Measurements from ENCODE around the gene DNAH10. TPM values are rescaled to one million over a fixed set of nuclear protein-coding genes. Genes with fewer than 3 reads are reported as not detected.

The DNAH10 gene
- total and polyA plus RNA-seq, 2 donors from 2014 or later, result 0.24 to 0.28 TPM

DNA sequence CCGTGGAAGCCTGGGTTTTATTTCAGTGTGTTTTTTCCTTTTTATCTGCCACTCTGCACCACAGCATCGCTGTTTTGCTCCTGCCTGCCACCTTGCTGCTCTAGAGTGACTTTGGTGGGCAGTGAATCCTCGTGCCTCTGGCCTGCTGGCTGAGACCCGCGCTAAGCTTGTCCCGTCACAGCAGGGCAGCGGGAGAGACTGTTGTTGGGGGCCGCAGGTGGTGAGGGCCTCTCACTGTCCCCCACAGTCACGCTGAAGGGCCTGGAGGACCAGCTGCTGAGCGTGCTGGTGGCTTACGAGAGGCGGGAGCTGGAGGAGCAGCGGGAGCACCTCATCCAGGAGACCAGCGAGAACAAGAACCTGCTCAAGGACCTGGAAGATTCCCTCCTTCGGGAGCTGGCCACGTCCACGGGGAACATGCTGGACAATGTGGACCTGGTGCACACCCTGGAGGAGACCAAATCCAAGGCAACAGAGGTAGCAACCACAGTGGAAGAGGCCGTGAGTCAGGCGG, 155.3 kb downstream of the DNAH10 start:
- Histone ChIP-seq H3K4me3 (ENCODE audit: low read length in 3 of 3) (no peak overlapping the region), H3K27me3 (ENCODE audit: control insufficient read depth, insufficient read depth, low read length) (no peaks in the 10 kb centered on the region), H3K27ac (ENCODE audit: low read depth in 2 of 2, low read length in 2 of 2) (no peak overlapping the region), H3K36me3 (ENCODE audit: control insufficient read depth in 2 of 3, insufficient read depth in 3 of 3, low read length in 3 of 3) (no peaks in the 10 kb centered on the region), H3K9me3 (ENCODE audit: control insufficient read depth in 2 of 3, insufficient read depth in 1 of 3, low read length in 3 of 3) (no peaks in the 10 kb centered on the region), H3K9ac (ENCODE audit: low read length in 3 of 3) (no peak overlapping the region), H3K4me1 (ENCODE audit: control insufficient read depth in 2 of 3, insufficient read depth in 2 of 3, low read depth in 1 of 3, low read length in 3 of 3) (no peaks in the 10 kb centered on the region)
- FAIRE-seq (no peak), DNase-seq (no peak)
- intact Hi-C loops (cut with DNase I), result no loop called here
- TF ChIP-seq, protein P1, sequence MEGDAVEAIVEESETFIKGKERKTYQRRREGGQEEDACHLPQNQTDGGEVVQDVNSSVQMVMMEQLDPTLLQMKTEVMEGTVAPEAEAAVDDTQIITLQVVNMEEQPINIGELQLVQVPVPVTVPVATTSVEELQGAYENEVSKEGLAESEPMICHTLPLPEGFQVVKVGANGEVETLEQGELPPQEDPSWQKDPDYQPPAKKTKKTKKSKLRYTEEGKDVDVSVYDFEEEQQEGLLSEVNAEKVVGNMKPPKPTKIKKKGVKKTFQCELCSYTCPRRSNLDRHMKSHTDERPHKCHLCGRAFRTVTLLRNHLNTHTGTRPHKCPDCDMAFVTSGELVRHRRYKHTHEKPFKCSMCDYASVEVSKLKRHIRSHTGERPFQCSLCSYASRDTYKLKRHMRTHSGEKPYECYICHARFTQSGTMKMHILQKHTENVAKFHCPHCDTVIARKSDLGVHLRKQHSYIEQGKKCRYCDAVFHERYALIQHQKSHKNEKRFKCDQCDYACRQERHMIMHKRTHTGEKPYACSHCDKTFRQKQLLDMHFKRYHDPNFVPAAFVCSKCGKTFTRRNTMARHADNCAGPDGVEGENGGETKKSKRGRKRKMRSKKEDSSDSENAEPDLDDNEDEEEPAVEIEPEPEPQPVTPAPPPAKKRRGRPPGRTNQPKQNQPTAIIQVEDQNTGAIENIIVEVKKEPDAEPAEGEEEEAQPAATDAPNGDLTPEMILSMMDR (IDR thresholded peaks at IDR 0.05; ENCODE audit: borderline replicate concordance, extremely low read depth, insufficient read depth), result no peak

DNA sequence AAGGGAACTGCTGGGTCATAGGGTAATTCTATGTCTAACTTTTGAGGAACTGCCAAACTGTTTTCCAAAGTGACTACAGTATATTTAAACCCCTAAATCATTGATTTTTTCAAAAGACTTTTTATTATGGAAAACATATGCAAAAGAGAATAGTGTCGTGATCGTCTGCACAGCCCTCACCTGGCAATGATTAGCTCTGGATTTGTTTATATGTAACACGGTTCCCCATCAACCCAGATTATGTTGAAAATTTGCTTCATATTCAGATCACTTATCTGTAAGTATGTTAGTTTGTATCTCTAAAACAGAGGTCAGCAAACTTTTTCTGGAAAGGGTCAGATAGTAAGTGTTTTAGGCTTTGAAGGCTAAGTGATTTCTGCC, 157.9 kb downstream of the DNAH10 start:
- Histone ChIP-seq H3K9me3 (ENCODE audit: control insufficient read depth in 2 of 3, insufficient read depth in 1 of 3, low read length in 3 of 3) (no peaks in the 10 kb centered on the region), H3K27ac (ENCODE audit: low read depth in 2 of 2, low read length in 2 of 2) (no peak overlapping the region), H3K4me3 (ENCODE audit: low read length in 3 of 3) (no peak overlapping the region), H3K27me3 (ENCODE audit: control insufficient read depth, insufficient read depth, low read length) (no peaks in the 10 kb centered on the region), H3K4me1 (ENCODE audit: control insufficient read depth in 2 of 3, insufficient read depth in 2 of 3, low read depth in 1 of 3, low read length in 3 of 3) (no peaks in the 10 kb centered on the region), H3K36me3 (ENCODE audit: control insufficient read depth in 2 of 3, insufficient read depth in 3 of 3, low read length in 3 of 3) (no peaks in the 10 kb centered on the region), H3K9ac (ENCODE audit: low read length in 3 of 3) (no peak overlapping the region)
- intact Hi-C loops (cut with DNase I), result no loop called here
- TF ChIP-seq, protein P1 (IDR thresholded peaks at IDR 0.05; ENCODE audit: borderline replicate concordance, extremely low read depth, insufficient read depth), result no peak
- DNase-seq (no peak), FAIRE-seq (no peak)

DNA sequence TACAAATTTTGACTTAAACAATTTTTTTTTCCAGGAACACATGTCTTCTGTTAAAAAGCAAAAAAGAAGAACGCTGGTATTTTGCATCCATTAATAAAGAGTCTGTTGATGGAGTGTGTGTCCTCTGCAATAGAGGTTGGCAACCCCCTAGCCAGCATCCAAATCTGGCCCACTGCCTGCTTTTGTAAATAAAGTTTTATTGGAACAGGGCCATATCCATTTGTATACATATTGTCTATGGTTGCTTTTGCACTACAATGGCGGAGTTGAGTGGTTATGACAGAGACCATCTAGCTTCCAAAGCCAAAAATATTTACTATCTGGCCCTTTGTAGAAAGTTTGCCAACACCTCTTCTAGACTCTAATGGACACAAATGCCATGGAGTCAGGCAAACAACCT, 160.9 kb downstream of the DNAH10 start:
- H3K4me3 ChIP-seq (ENCODE audit: low read length in 3 of 3), result no peak overlapping the region
- DNase-seq, result no peak
- no peaks in the 10 kb centered on the region for H3K4me1 ChIP-seq (ENCODE audit: control insufficient read depth in 2 of 3, insufficient read depth in 2 of 3, low read depth in 1 of 3, low read length in 3 of 3)
- no peak overlapping the region for H3K9ac ChIP-seq (ENCODE audit: low read length in 3 of 3)
- TF ChIP-seq, protein P1 (IDR thresholded peaks at IDR 0.05; ENCODE audit: borderline replicate concordance, extremely low read depth, insufficient read depth), result no peak
- no peaks in the 10 kb centered on the region for H3K9me3 ChIP-seq (ENCODE audit: control insufficient read depth in 2 of 3, insufficient read depth in 1 of 3, low read length in 3 of 3)
- H3K27ac ChIP-seq (ENCODE audit: low read depth in 2 of 2, low read length in 2 of 2), result no peak overlapping the region
- no peaks in the 10 kb centered on the region for H3K36me3 ChIP-seq (ENCODE audit: control insufficient read depth in 2 of 3, insufficient read depth in 3 of 3, low read length in 3 of 3)
- intact Hi-C loops (cut with DNase I), result no loop called here
- no peaks in the 10 kb centered on the region for H3K27me3 ChIP-seq (ENCODE audit: control insufficient read depth, insufficient read depth, low read length)
- no peak for FAIRE-seq

DNA sequence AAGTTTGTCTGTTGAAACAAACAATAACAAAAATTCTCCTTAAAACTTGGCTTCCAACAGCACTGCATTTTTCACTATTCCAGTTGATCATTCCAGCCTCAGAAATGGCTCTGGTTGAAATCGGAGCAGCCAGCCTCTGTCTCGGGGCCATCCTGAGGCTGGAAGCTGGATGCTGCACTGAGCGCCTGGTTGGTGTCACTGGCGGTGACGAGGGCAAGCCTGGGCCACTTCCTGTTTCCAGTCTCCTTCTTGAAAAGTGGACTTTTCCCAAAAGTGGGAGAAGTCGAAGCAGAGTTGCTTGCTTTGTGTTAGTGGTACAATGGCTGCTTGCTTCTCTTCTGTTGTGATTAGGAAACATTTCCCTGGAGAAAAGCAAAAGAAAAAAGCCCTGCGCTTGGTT, 161.8 kb downstream of the DNAH10 start:
- no peaks in the 10 kb centered on the region for H3K9me3 ChIP-seq (ENCODE audit: control insufficient read depth in 2 of 3, insufficient read depth in 1 of 3, low read length in 3 of 3)
- no peaks in the 10 kb centered on the region for H3K27me3 ChIP-seq (ENCODE audit: control insufficient read depth, insufficient read depth, low read length)
- DNase-seq, result peak in 1 of 5 donors; percentile 39
- H3K9ac ChIP-seq (ENCODE audit: low read length in 3 of 3), result no peak overlapping the region
- no peaks in the 10 kb centered on the region for H3K4me1 ChIP-seq (ENCODE audit: control insufficient read depth in 2 of 3, insufficient read depth in 2 of 3, low read depth in 1 of 3, low read length in 3 of 3)
- TF ChIP-seq, protein P1 (IDR thresholded peaks at IDR 0.05; ENCODE audit: borderline replicate concordance, extremely low read depth, insufficient read depth), result no peak
- H3K27ac ChIP-seq (ENCODE audit: low read depth in 2 of 2, low read length in 2 of 2), result no peak overlapping the region
- FAIRE-seq, result no peak
- intact Hi-C loops (cut with DNase I), result no loop called here
- no peaks in the 10 kb centered on the region for H3K36me3 ChIP-seq (ENCODE audit: control insufficient read depth in 2 of 3, insufficient read depth in 3 of 3, low read length in 3 of 3)
- H3K4me3 ChIP-seq (ENCODE audit: low read length in 3 of 3), result no peak overlapping the region
